ENCODE results near the gene SLC30A3.
A peak's percentile ranks its signal among the peaks of the same experiment; 100 is the strongest.

Gene SLC30A3

DNA sequence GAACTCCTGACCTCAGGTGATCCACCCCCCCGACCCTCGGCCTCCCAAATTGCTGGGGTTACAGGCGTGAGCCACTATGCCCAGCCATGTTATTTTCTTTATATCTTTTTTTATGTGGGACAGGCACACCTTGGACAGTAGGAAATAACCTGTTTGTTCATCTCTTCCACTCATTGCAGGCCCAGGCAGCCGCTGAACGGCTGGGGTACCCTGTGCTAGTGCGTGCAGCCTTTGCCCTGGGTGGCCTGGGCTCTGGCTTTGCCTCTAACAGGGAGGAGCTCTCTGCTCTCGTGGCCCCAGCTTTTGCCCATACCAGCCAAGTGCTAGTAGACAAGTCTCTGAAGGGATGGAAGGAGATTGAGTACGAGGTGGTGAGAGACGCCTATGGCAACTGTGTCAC is 37.3 kb downstream of the SLC30A3 start:
- DNase-seq = no peak

DNA sequence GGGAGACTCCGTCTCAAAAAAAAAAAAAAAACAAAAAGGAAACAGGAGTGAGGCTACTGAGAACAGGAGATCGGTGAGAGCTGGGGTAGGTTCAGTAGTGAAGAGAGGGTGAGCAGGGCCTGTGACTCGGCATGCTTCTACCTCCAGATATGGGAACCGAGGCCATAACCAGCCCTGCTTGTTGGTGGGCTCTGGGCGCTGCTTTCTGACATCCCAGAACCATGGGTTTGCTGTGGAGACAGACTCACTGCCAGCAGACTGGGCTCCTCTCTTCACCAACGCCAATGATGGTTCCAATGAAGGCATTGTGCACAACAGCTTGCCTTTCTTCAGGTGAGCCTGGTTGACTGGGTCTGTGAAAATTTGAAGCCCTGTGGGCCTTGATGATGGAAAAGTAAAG is 39.4 kb downstream of the SLC30A3 start:
- no peak for DNase-seq

DNA sequence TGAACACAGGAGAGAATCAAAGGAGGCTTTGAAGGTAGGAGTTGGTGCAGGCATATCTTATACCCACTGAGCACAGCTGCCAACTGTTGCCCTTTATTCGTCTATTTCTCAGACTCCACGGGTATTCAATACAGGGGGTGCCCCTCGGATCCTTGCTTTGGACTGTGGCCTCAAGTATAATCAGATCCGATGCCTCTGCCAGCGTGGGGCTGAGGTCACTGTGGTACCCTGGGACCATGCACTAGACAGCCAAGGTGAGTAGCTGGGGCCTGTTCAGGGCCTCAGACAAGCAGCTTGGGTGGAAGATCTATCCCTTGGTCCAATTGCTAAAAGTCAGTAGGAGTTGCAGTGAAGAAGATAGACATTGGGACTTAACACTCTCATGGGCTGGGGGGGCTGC is 40.4 kb downstream of the SLC30A3 start:
- no peak for DNase-seq

DNA sequence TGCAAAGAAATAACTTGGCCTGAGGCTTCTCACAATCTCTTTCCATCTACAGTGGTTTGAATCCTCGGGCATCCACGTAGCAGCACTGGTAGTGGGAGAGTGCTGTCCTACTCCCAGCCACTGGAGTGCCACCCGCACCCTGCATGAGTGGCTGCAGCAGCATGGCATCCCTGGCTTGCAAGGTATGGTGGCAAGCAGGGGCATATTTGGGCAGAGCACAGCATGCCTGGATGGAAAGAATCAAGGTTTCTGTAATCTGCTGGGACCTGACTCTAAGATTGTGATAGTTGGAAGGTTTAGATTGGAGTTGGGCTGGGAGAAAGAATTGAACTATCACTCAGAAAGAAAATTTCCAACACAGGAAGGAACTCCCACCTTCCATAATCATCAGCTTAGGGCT is 41.7 kb downstream of the SLC30A3 start:
- DNase-seq = no peak

DNA sequence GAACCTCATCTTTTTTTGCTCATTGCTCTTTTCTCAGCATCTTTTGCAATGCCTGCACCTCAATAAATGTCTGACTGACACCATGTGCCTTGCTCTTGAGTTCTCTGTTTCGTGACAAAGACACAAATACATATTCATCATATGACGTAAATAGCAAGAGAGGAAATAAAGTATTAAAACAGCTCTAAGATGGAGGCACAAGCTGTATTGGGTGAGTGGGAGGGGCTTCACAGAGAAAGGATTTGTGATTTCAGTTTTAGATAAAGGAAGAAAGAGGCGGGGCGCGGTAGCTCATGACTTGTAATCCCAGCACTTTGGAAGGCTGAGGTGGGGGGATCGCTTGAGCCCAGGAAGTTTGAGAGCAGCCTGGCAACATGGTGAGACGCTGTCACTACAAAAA is 42.8 kb downstream of the SLC30A3 start:
- DNase-seq = no peak

DNA sequence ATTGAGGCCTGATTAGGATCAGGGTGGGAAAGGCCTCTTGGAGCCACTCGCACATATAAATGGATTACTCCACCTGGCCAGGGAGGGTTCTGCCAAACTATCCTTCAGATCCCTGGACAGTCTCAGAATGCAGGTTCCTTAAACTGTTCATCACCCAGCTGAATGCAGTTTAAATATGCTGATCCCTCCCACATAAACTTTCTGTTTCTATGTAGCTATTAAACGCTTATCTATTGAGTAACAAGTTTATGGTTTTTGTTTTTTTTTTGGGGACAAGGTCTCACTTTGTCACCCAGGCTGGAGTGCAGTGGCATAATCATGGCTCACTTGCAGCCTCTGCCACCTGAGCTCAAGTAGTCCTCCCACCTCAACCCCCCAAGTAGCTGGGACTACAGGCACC is 43.8 kb downstream of the SLC30A3 start:
- DNase-seq = no peak

DNA sequence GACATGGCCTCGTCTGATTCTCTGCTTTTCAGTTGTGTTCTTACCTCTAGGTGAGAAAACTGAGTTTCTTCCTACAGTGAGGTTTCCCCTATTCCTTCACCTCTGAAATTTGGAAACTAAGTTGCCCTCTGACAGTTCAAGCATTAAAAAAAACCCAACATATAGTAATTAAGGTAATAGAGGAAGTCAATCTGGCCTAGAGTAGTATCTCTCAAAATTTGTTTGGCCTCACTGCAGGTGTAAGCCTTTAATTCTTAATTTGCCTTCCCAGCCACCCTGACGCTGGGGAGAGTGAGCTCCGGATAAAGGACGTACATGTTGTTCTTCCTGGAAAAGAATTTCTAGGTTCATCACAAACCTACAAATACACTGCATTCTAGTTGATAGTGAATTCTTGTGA is 44.2 kb downstream of the SLC30A3 start:
- no peak for DNase-seq

DNA sequence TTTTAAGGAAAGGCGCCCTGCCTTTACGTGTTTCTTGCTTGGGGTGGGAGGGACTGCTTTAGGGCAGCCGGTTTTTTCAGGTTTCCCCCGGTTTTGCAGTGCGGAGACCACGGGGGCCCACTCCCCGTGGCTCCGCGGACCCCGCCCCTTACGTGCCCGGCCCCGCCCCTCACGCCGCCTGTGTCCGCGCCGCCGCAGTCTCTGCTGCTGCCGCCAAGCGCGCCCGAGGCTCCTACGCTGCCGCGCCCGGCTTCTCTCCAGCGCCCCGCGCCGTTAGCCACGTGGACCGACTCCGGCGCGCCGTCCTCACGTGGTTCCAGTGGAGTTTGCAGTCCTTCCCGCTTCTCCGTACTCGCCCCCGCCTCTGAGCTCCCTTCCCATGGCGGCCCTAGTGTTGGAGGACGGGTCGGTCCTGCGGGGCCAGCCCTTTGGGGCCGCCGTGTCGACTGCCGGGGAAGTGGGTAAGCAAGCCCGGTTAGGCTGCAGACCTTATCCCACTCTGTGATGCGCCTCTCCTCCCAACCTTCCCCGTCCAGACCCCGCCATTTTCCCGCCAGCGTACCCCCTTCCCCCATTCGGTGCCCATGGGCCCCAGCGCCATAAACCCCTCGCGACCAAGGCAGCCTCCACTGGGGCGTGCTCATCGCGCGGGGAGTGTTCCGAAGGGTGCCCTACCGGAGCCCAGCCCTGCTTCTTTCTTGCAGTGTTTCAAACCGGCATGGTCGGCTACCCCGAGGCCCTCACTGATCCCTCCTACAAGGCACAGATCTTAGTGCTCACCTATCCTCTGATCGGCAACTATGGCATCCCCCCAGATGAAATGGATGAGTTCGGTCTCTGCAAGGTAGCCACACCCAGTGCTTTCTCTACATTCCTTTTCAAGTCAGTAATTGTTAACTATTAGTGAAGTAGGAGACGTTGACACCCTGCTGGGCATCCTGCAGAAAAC is 45.4 kb downstream of the SLC30A3 start, which contains the start of gene CAD:
Gene CAD, plus strand, starts transcription at position 197 of the 949 bp plus-strand sequence. Its CDS starts 183 bp downstream, at position 380.
- DNase-seq = peak; percentile 88

DNA sequence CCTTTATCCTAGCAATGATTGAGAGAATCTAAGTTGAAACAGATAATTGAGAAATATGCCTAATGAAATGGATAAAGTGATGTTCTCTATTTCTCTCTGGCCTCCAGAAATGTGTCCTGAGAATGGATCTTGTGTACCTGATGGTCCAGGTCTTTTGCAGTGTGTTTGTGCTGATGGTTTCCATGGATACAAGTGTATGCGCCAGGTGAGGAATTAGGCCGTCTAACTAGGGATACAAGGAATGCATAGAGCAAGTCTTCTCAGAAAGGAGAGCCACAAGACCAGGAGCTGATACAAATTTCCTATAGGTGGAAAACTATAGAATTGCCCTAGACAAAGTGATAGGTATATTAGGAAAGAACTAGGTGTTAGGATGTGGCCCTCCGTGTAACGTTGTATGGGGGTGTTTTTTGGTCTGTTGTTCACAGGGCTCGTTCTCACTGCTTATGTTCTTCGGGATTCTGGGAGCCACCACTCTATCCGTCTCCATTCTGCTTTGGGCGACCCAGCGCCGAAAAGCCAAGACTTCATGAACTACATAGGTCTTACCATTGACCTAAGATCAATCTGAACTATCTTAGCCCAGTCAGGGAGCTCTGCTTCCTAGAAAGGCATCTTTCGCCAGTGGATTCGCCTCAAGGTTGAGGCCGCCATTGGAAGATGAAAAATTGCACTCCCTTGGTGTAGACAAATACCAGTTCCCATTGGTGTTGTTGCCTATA is 46.3 kb downstream of the SLC30A3 start:
- no peak for DNase-seq

DNA sequence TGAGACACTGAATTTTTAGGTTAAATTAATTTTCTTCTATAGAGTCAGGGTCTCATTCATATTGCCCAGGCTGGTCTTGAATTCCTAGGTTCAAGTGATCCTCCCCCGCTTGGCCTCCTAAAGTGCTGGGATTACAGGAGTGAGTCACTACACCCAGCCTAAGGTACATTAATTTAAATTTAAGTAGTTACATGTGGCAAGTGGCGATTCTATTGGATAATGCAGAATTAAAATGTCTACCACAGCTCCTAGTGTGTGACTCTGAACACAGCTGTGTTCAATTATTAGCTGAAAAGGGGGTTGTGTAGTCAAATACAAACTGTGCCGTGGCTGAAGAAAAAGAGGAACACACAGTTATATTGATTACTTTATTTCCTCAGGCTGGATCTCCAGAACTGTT is 47.9 kb downstream of the SLC30A3 start:
- no peak for DNase-seq

DNA sequence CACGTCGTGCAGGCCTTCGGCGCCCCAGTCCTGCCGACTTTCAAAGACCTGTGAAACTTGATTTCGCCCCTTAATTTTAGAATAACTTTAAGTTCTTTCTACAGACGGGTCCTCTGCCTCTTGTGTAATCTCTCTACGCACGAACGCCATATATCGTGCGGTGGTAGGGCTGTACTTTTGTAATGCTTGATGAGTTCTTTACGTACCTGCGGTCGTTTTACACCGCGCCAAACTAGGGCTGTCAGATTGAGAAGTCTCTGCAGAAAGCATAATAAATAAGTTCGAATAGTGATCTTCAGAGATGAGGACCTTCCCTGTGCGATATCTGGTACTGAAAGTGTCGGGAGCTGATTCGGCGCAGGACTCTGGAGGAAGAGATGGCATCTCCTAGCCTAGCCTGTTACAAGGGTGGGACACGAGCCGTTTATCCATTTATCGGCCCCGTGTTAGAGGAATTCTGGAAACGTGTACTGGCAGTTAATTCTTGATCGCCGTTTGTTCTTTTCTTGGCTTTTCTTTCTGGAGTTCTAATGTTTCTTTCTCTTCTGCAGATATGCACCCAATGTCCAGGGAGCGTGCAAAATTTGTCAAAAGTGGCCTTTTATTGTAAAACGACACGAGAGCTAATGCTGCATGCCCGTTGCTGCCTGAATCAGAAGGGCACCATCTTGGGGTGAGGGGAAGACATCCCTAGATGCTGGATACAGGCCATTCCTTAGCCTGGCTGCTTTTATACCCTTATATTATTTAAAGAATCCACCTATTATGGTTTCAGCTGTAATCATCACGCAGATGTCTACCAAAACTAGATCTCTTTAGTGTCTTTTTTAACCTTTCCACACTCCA is 50.0 kb downstream of the SLC30A3 start:
- no peak for DNase-seq

DNA sequence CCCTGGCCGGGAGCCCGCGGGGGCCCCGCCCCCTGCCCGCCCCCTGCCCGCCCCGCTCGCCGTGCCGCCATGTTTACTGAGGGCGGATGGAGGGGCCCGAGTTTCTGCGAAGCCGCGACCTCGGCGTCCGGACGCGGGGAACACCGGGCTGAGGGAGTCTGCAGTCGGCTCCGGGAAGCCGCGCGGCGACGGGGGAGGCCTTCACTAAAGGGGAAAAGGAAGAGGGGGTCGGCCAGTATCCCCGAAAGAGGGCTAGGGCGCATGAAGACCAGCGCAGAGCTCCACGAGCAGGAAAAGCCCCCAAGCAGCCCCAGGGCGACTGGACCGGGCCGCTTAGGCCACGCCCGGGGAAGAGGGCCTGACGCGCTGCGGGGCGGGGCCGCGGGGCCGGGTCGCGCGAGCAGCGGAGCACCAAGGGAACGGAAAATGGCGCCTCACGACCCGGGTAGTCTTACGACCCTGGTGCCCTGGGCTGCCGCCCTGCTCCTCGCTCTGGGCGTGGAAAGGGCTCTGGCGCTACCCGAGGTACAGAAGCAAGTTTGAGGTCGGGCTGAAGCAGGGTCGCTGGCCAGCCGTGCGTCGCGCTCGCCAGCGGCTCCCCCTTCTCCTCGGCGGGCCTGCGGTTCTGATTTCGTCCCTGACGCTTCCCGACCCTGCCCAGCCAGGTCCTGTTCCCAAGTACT is 50.8 kb downstream of the SLC30A3 start, which contains the start of the genes ATRAID and SLC5A6:
Gene ATRAID, plus strand, starts transcription at position 99 of the 683 bp plus-strand sequence. Its CDS starts 328 bp downstream, at position 427.
Gene SLC5A6, minus strand, starts transcription at position 326 of the 683 bp plus-strand sequence. CDS start 4,618 bp downstream, outside the sequence.
- peak; percentile 91 for DNase-seq

DNA sequence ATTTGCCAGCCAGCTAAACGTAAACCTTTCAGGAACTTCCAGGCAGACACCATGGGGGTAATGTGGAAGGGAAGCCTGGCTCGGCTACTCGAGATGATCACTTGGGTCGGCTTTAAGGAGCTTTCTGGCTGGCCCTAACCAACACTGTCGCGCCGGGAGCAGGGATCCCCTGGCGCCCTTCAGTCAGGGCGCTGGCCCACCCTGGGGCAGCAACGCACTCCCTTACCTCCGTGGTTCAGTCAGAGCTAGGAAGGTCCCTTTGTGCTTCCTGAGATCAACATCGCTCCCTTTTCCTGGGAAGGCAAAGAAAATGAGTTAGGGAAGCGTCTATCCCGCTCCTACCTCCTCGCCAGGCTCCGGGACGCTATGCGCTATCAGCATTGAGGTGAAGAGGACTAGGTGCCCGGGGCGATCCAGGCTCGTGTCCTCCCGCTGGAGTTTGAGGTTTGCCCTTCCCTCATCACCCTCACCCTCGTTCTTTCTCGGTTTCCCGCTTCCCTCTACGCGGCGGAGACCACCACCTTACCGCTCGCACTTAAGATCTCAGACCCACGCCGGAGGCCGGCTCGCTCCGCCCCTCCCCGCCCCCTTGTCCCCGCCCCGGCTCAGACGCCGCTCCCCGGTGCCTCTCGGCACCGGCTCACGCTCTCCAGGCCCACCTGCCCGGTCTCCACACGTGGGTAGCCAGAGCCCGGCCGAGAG is 51.5 kb downstream of the SLC30A3 start:
- DNase-seq = no peak

DNA sequence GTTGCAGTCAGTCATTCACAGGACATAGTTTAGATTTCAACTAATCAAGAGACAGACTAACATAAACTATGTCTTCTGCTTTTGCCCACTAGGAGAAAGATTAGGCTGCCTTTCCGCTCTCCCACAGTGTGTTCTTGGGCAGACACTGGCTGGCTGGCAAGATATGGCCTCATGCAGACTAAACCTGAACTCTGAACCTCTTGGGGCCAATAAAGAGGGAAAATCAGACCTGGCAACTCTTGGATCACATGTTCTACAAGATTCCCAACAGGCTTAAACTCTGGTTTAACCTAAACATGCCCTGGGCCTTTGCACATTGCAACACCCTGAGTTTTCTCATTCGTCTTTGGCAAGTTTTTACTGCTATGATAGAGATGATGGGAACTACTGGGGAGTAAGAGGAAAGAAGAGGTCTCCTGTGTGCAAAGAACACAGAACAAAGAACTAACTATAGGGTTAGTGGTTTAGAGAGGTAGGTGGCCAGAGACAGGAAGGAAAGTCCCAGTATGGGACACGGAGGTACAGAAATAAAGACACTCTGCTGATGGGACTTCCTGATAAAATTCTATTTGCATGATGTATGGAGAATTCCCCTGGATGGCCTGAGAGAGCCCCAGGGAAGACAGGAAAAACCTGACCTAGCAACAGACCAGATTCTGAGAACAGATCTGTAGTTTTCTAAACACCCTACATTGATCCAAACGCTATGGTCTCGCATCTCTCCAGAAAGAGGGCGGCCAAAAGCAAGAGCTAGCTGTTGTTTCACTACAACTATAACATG is 53.0 kb downstream of the SLC30A3 start:
- no peak for DNase-seq

DNA sequence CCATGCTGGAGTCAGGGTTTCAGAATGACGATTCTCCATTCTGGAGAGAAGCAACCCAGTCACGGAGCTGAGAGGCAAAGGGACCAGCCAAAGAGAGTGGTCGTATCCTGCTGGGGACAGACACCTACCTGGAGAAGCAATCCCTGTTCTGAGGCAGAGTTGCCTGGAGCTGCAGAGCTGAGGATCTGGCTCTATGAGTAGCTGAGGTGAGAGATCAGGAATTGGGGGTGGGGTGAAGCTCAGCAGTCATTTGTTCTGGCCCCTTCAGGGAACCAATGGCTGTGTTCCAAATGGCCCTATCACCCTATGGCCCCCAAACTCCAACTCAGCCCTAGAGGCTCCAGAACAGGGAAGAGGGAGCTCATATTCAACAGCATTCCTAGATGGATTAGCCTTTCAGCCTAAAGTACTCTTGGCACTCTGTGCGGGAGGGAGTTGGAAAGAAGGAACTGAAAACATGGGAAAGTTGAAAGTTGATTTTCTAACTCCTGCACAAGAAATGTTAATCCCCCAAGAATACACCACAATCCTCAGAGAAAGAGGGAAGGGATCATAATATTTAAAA is 54.3 kb downstream of the SLC30A3 start:
- no peak for DNase-seq

DNA sequence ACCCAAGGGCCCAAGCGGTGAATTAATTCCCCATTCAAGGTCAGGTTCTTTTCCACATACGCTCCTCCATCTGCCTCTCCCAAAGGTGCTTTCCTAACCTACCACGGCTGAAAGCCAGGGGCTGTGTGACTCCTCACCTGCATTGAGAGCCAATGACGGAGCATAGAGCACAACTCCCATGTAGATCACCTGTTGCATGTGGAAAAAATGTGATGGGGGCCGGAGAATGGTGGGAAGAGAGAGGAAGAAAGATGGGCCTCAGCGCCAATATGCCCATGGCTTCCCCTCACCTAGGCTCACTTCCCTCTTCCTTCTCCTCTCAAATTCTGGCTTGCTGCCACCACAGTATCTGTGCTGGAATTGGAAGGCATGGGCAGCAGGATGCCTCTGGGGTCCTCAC is 56.5 kb downstream of the SLC30A3 start:
- DNase-seq = no peak

DNA sequence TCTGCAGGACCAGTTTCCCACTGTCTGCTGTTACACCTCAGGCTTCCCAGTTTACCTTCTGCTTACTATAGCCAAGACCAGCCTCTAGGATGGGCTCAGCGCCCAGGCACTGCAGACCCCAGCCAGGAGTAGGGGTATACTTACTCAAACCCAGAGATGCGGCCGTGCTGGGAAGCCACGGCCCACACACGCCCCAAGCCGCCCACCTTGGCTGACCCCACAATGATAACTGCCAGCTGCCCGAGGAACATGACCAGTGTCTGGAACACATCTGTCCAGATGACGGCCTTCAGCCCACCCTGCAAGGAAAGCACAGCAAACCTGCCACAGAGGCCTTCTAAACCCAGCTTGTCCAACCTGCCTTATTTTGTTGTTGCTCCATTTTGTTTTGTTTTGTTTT is 57.6 kb downstream of the SLC30A3 start:
- DNase-seq = no peak

DNA sequence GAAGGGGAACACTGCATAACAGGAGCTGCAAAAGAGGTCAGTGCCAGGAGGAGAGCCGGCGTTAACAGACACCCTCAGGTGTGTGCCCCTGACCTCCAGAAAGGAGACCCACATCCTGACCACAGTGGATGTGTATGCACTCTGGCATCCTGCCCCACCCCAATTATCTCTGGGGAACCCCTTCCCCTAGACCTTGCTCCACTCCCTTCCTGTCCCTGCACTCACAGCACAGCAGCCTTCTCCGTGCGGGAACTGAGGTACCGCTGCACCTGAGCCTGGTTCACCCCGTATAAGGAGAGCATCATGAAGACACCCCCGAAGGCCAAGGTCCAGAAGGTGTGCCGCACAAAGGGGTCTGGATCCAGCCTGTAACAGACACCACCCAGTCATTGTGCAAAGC is 58.3 kb downstream of the SLC30A3 start:
- DNase-seq = no peak

DNA sequence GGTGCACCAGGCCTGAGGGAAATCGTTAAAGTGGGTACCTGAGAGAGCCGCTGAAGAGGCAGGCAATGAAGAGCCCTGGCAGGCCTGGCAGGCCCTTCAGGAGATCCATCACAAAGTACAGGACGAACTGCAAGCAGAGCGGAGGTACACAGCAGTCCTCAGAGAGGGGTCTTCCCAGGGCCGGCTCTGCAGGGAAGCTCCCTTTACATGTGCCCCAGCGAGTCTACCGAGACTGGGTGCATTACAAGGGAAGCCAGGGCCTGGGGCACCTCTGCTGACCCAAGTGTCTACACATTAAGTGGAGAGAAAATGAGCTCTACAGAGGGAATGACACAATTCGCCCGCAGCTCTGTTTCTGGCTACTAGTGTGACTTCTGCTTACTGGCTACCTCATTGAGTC is 59.1 kb downstream of the SLC30A3 start:
- no peak for DNase-seq

All from activated T-cell treated with anti-CD3 and anti-CD28 coated beads, Interleukin-2, amount 50 U/mL, for 1 hour (primary cell).